WTC11 (cell line): ENCODE measurements around the gene ABHD16B. TPM values are rescaled to one million over a fixed set of nuclear protein-coding genes. Genes with fewer than 3 reads are reported as not detected.
A peak's percentile ranks its signal among the peaks of the same experiment; 100 is the strongest.

Experiments
- ATAC-seq: fragments of 200-7000 bp; cut with Tn5 transposase; 2 replicates; pipeline ENCODE4 v1.10.0; 2021; ENCODE audit warnings: mild to moderate bottlenecking, moderate library complexity
- CTCF ChIA-PET: fragments of 300-600 bp; sonication (Branson Sonifier 250); formaldehyde crosslinking; loops from one replicate; lab custom pipeline; 2021; ENCODE audit warnings: antibody characterized with exemption; lab: Charles Lee
- POLR2A ChIA-PET: fragments of 350-600 bp; sonication (Branson Sonifier 250); formaldehyde crosslinking; loops from one replicate; lab custom pipeline; 2021; ENCODE audit warnings: antibody characterized with exemption; lab: Charles Lee
- DNase-seq: peaks from one replicate; pipeline ENCODE4 v3.0.0; 2021; ENCODE audit warnings: low spot score
- H3K27ac Mint-ChIP-seq: 2 replicates; pipeline ENCODE4 v1.8.0; 2021; ENCODE audit warnings: mixed read lengths
- H3K27me3 Mint-ChIP-seq: 2 replicates; pipeline ENCODE4 v1.8.0; 2021; ENCODE audit warnings: low read depth, mild to moderate bottlenecking, moderate library complexity, mixed read lengths
- H3K36me3 Mint-ChIP-seq: 2 replicates; pipeline ENCODE4 v1.8.0; 2021; ENCODE audit warnings: mixed read lengths
- H3K4me1 Mint-ChIP-seq: 2 replicates; pipeline ENCODE4 v1.8.0; 2022; ENCODE audit warnings: mixed read lengths
- H3K4me3 Mint-ChIP-seq: 2 replicates; pipeline ENCODE4 v1.8.0; 2021; ENCODE audit warnings: mild to moderate bottlenecking, moderate library complexity, mixed read lengths
- H3K9me3 Mint-ChIP-seq: 2 replicates; pipeline ENCODE4 v1.8.0; 2021; ENCODE audit warnings: mixed read lengths
- AFF4 ChIP-seq: sonication (generic); formaldehyde crosslinking; IDR thresholded peaks from 2 replicates; pipeline ENCODE4 v1.8.1; 2023; ENCODE audit warnings: mild to moderate bottlenecking, missing genetic modification reagents, borderline replicate concordance
- ATF1 ChIP-seq: sonication (generic); formaldehyde crosslinking; IDR thresholded peaks from 2 replicates; pipeline ENCODE4 v1.8.1; 2023; ENCODE audit warnings: mild to moderate bottlenecking, moderate library complexity, missing genetic modification reagents
- ATF3 ChIP-seq: sonication (generic); formaldehyde crosslinking; conservative IDR thresholded peaks from 2 replicates; pipeline ENCODE4 v1.8.1; 2022; ENCODE audit warnings: mild to moderate bottlenecking, missing genetic modification reagents
- CBFB ChIP-seq: sonication (generic); formaldehyde crosslinking; IDR thresholded peaks from 2 replicates; pipeline ENCODE4 v1.8.1; 2022; ENCODE audit warnings: mild to moderate bottlenecking, low read depth, missing genetic modification reagents
- ELF4 ChIP-seq: sonication (generic); formaldehyde crosslinking; IDR thresholded peaks from 2 replicates; pipeline ENCODE4 v1.8.1; 2022; ENCODE audit warnings: low read depth, mild to moderate bottlenecking, moderate library complexity, missing genetic modification reagents
- GRHL2 ChIP-seq: fragments of 250-450 bp; sonication (Bioruptor Pico); IDR thresholded peaks from 2 replicates; pipeline ENCODE4 v1.8.0; 2022; ENCODE audit warnings: mild to moderate bottlenecking, moderate library complexity; ENCODE audit not compliant: insufficient replicate concordance, severe bottlenecking
- GTF2I ChIP-seq: fragments of 250-450 bp; sonication (Bioruptor Pico); conservative IDR thresholded peaks from 2 replicates; pipeline ENCODE4 v1.4.0; 2021; ENCODE audit warnings: mild to moderate bottlenecking
- IRF2 ChIP-seq: sonication (generic); formaldehyde crosslinking; IDR thresholded peaks from 2 replicates; pipeline ENCODE4 v1.8.0; 2022; ENCODE audit warnings: low read depth, missing genetic modification reagents, borderline replicate concordance
- NFATC4 ChIP-seq: fragments of 250-450 bp; sonication (Bioruptor Pico); IDR thresholded peaks from 2 replicates; pipeline ENCODE4 v1.9.0; 2021; ENCODE audit warnings: mild to moderate bottlenecking
- OVOL2 ChIP-seq: fragments of 250-450 bp; sonication (Bioruptor Pico); IDR thresholded peaks from 2 replicates; pipeline ENCODE4 v1.9.0; 2021; ENCODE audit warnings: mild to moderate bottlenecking, borderline replicate concordance
- PREB ChIP-seq: sonication (generic); formaldehyde crosslinking; IDR thresholded peaks from 2 replicates; pipeline ENCODE4 v1.8.1; 2022; ENCODE audit warnings: mild to moderate bottlenecking, missing genetic modification reagents, moderate library complexity, borderline replicate concordance
- STAT6 ChIP-seq: sonication (generic); formaldehyde crosslinking; conservative IDR thresholded peaks from 2 replicates; pipeline ENCODE4 v1.8.1; 2023; ENCODE audit warnings: mild to moderate bottlenecking, low read depth, missing genetic modification reagents, moderate library complexity
- TP53 ChIP-seq: sonication (generic); formaldehyde crosslinking; IDR thresholded peaks from 2 replicates; pipeline ENCODE4 v1.8.1; 2023; ENCODE audit warnings: mild to moderate bottlenecking, missing genetic modification reagents
- ZMAT4 ChIP-seq: fragments of 250-450 bp; sonication (Bioruptor Pico); IDR thresholded peaks from 2 replicates; pipeline ENCODE4 v1.9.0; 2021; ENCODE audit warnings: mild to moderate bottlenecking
- ZNF219 ChIP-seq: sonication (generic); formaldehyde crosslinking; IDR thresholded peaks from 2 replicates; pipeline ENCODE4 v1.8.0; 2023; ENCODE audit warnings: missing genetic modification reagents, mild to moderate bottlenecking, borderline replicate concordance
- ZNF232 ChIP-seq: sonication (generic); formaldehyde crosslinking; IDR thresholded peaks from 2 replicates; pipeline ENCODE4 v1.8.0; 2022; ENCODE audit warnings: mild to moderate bottlenecking, missing genetic modification reagents
- ZNF512 ChIP-seq: sonication (generic); formaldehyde crosslinking; IDR thresholded peaks from 2 replicates; pipeline ENCODE4 v1.8.1; 2022; ENCODE audit warnings: missing genetic modification reagents, borderline replicate concordance
- ZNF532 ChIP-seq: fragments of 250-450 bp; sonication (Bioruptor Pico); IDR thresholded peaks from 2 replicates; pipeline ENCODE4 v1.9.0; 2021; ENCODE audit warnings: mild to moderate bottlenecking, borderline replicate concordance
- ZNF671 ChIP-seq: fragments of 250-450 bp; sonication (Bioruptor Pico); IDR thresholded peaks from 2 replicates; pipeline ENCODE4 v1.8.0; 2021; ENCODE audit warnings: mild to moderate bottlenecking
- total RNA-seq: library from RNA; stranded (reverse); gene quantifications from 3 replicates; pipeline ENCODE4 v1.2.3, GENCODE V29; 2021

The ABHD16B gene
- total RNA-seq, 1 experiment from 2014 or later = 0.11 TPM

- H3K27me3 Mint-ChIP-seq = peaks cover 9% of the 10 kb centered on the region
- H3K4me1 Mint-ChIP-seq = peaks cover 47% of the 10 kb centered on the region
- no peaks in the 10 kb centered on the region for H3K9me3 Mint-ChIP-seq
- ChIA-PET CTCF (interaction anchor here (0.6 to 3.9 kb wide), 17 partner anchors 10 to 320 kb away, joined by 3 to 34 read pairs (median 4); partner anchors contain the start of genes PRPF6 and SLC2A4RG), POLR2A (interaction anchor here (0.6 to 1.2 kb wide), 5 partner anchors 11 to 50 kb away, joined by 3 to 7 read pairs (median 5); no protein-coding TSS in a partner anchor)
- ATAC-seq (peak; percentile 33), DNase-seq (no peak)
- H3K36me3 Mint-ChIP-seq = peaks cover 4% of the 10 kb centered on the region; the same call in 1 of the 2 replicates
- peak overlapping the region; percentile 43 for H3K4me3 Mint-ChIP-seq
- H3K27ac Mint-ChIP-seq = peak overlapping the region; percentile 86
- no peak for TF ChIP-seq GRHL2 (CRISPR knock-in tag)
- 0 out of 2 replicates have a peak, but pooled peaks have one; percentile 4 for TF ChIP-seq ZNF532 (CRISPR knock-in tag)
- no peak for TF ChIP-seq CBFB (CRISPR knock-in tag)
- peak; percentile 62; the same call in 1 of the 2 replicates for TF ChIP-seq TP53 (CRISPR knock-in tag)
- TF ChIP-seq GTF2I (CRISPR knock-in tag) = no peak
- no peak for TF ChIP-seq NFATC4 (CRISPR knock-in tag)
- peak; percentile 57; the same call in 1 of the 2 replicates for TF ChIP-seq ZNF232 (CRISPR knock-in tag)
- TF ChIP-seq ZNF219 = peak; percentile 23; the same call in 1 of the 2 replicates
- TF ChIP-seq PREB (CRISPR knock-in tag) = 0 out of 2 replicates have a peak, but pooled peaks have one; percentile 55
- no peak for TF ChIP-seq ZNF671
- TF ChIP-seq ELF4 (CRISPR knock-in tag) = no peak
- TF ChIP-seq STAT6 (CRISPR knock-in tag) = no peak; the same call in 1 of the 2 replicates
- TF ChIP-seq IRF2 (CRISPR knock-in tag) = no peak
- no peak for TF ChIP-seq ZMAT4
- no peak for TF ChIP-seq ATF3
- TF ChIP-seq OVOL2 = no peak
- no peak for TF ChIP-seq AFF4 (CRISPR knock-in tag)
- no peak for TF ChIP-seq ZNF512 (CRISPR knock-in tag)
- TF ChIP-seq ATF1 (CRISPR knock-in tag) = no peak
These were observed 2.7 kb upstream of the ABHD16B start for GRCh38 chr20:63858393-63859165.
